GM12878 (cell line): Measurements from ENCODE around the gene ELF2. TPM values are rescaled to one million over a fixed set of nuclear protein-coding genes. Genes with fewer than 3 reads are reported as not detected.

Experiments
- BACH1 ChIP-seq: fragments of 450-650 bp; IDR thresholded peaks from 2 replicates; pipeline ENCODE4 v1.6.1; 2017; ENCODE audit warnings: mild to moderate bottlenecking, borderline replicate concordance
- BCL11A ChIP-seq: IDR thresholded peaks from 2 replicates; pipeline ENCODE4 v1.6.1; 2011; ENCODE audit warnings: low read depth, low read length
- BCLAF1 ChIP-seq: fragments of 450-650 bp; IDR thresholded peaks from 2 replicates; pipeline ENCODE4 v1.6.1; 2017; ENCODE audit warnings: antibody characterized with exemption, mild to moderate bottlenecking, moderate library complexity
- BHLHE40 ChIP-seq, 2 experiments: fragments of 450-650 bp in 1 of 2; IDR thresholded peaks; 2 replicates each; pipeline ENCODE4 v1.6.1; 2011 to 2017; ENCODE audit warnings: low read depth in 2 of 2, borderline replicate concordance in 1 of 2, improper control_type of control experiment in 1 of 2, low read length in 1 of 2, mild to moderate bottlenecking in 1 of 2
- CBFB ChIP-seq: IDR thresholded peaks from 2 replicates; pipeline ENCODE4 v1.6.1; 2016; ENCODE audit warnings: antibody characterized with exemption, low read depth
- CREM ChIP-seq: IDR thresholded peaks from 2 replicates; pipeline ENCODE4 v1.6.1; 2014; ENCODE audit warnings: antibody characterized with exemption, low read depth
- FOXM1 ChIP-seq: IDR thresholded peaks from 2 replicates; pipeline ENCODE4 v1.6.1; 2012; ENCODE audit warnings: low read depth, mild to moderate bottlenecking, inconsistent platforms, low read length, moderate library complexity
- MEF2A ChIP-seq: IDR thresholded peaks from 2 replicates; pipeline ENCODE4 v1.6.1; 2011; ENCODE audit warnings: low read depth, mild to moderate bottlenecking, low read length, moderate library complexity; ENCODE audit not compliant: insufficient read depth
- MEF2B ChIP-seq: fragments of 450-650 bp; IDR thresholded peaks from 2 replicates; pipeline ENCODE4 v1.6.1; 2018; ENCODE audit warnings: mild to moderate bottlenecking, moderate library complexity; ENCODE audit not compliant: partially characterized antibody, poor library complexity, severe bottlenecking
- MXI1 ChIP-seq: fragments of 150-350 bp; IDR thresholded peaks from 2 replicates; pipeline ENCODE4 v1.6.1; 2011; ENCODE audit warnings: low read depth, mild to moderate bottlenecking, inconsistent platforms, low read length, improper control_type of control experiment
- MYB ChIP-seq: fragments of 150-350 bp; IDR thresholded peaks from 2 replicates; pipeline ENCODE4 v1.6.1; 2014; ENCODE audit warnings: mild to moderate bottlenecking, low read depth, low read length, borderline replicate concordance
- PAX8 ChIP-seq: fragments of 450-650 bp; IDR thresholded peaks from 2 replicates; pipeline ENCODE4 v1.6.1; 2017; ENCODE audit warnings: mild to moderate bottlenecking, moderate library complexity
- RBBP5 ChIP-seq: fragments of 200-600 bp; sonication (generic); conservative IDR thresholded peaks from 2 replicates; pipeline ENCODE4 v1.6.1; 2016
- SMAD5 ChIP-seq: IDR thresholded peaks from 2 replicates; pipeline ENCODE4 v1.6.1; 2016; ENCODE audit warnings: antibody characterized with exemption, low read depth
- TARDBP ChIP-seq: IDR thresholded peaks from 2 replicates; pipeline ENCODE4 v1.6.1; 2016; ENCODE audit warnings: borderline replicate concordance
- TBL1XR1 ChIP-seq: IDR thresholded peaks from 2 replicates; pipeline ENCODE4 v1.6.1; 2012; ENCODE audit warnings: low read depth, low read length, improper control_type of control experiment
- TCF7 ChIP-seq: IDR thresholded peaks from 2 replicates; pipeline ENCODE4 v1.6.1; 2014; ENCODE audit warnings: antibody characterized with exemption, borderline replicate concordance
- ZNF217 ChIP-seq: fragments of 450-650 bp; IDR thresholded peaks from 2 replicates; pipeline ENCODE4 v1.6.1; 2017; ENCODE audit warnings: antibody characterized with exemption, mild to moderate bottlenecking
- ZNF592 ChIP-seq: fragments of 450-650 bp; IDR thresholded peaks from 2 replicates; pipeline ENCODE4 v1.6.1; 2017; ENCODE audit warnings: mild to moderate bottlenecking, moderate library complexity
- ZZZ3 ChIP-seq: IDR thresholded peaks from 2 replicates; pipeline ENCODE4 v1.6.1; 2011; ENCODE audit warnings: low read depth; ENCODE audit not compliant: control insufficient read depth, insufficient read length
- polyA plus RNA-seq, 11 experiments: library from polyadenylated mRNA; depleted of rRNA in 4 of 11; unstranded in 6 of 11; stranded (reverse) in 5 of 11; fragments of >200 nt; fragmentation: Nextera tagmentation in 4 of 11; fragmentation: Illumina TruSeq in 1 of 11; extraction: Ambion mirVana in 4 of 11; extraction: Trizol in 1 of 11; gene quantifications; 1 replicate in 1 of 11; 2 replicates in 10 of 11; pipeline versions ENCODE4 v1.2.1 to v1.2.3, GENCODE V29; 2011 to 2016; ENCODE audit warnings: inconsistent platforms in 2 of 11, missing spikeins in 2 of 11, low read depth in 1 of 11
- total RNA-seq, 4 experiments: library from RNA; depleted of rRNA in 3 of 4; stranded (reverse); fragments of >200 nt in 3 of 4; fragmentation: Illumina TruSeq in 1 of 4; extraction: Trizol in 1 of 4; gene quantifications; 2 replicates each; pipeline versions ENCODE4 v1.2.1 to v1.2.3, GENCODE V29; 2013 to 2021
- TF ChIP-seq, protein P1 (sequence below): fragments of 450-650 bp; IDR thresholded peaks from 2 replicates; pipeline ENCODE4 v1.6.1; 2018; ENCODE audit warnings: borderline replicate concordance, mild to moderate bottlenecking; ENCODE audit not compliant: partially characterized antibody

The ELF2 gene
- total and polyA plus RNA-seq, 10 of the 15 experiments (the other 5 are each of a cell fraction or from before 2014, with no cell fraction given): 10.5 to 30.1 (median 20.5) TPM

- TF ChIP-seq TARDBP (peak; percentile 44; the same call in 1 of the 2 replicates), RBBP5 (0 out of 2 replicates have a peak, but pooled peaks have one; percentile 24), BACH1 (peak; percentile 66), PAX8 (no peak), TCF7 (no peak), BCLAF1 (no peak), FOXM1 (peak; percentile 55), MXI1 (peak; percentile 70), CBFB (0 out of 2 replicates have a peak, but pooled peaks have one; percentile 23), BCL11A (0 out of 2 replicates have a peak, but pooled peaks have one; percentile 18), SMAD5 (no peak), MEF2A (0 out of 2 replicates have a peak, but pooled peaks have one; percentile 14), ZNF592 (no peak), MYB (no peak), BHLHE40 (IDR thresholded peaks at IDR 0.05; ENCODE audit: borderline replicate concordance in 1 of 2, low read depth in 2 of 2, low read length in 1 of 2) (peak; percentile 91 to 96), TBL1XR1 (peak; percentile 78), CREM (peak; percentile 34; the same call in 1 of the 2 replicates), ZNF217 (peak; percentile 42; the same call in 1 of the 2 replicates), MEF2B (peak; percentile 30), ZZZ3 (no peak)
- TF ChIP-seq, protein P1, sequence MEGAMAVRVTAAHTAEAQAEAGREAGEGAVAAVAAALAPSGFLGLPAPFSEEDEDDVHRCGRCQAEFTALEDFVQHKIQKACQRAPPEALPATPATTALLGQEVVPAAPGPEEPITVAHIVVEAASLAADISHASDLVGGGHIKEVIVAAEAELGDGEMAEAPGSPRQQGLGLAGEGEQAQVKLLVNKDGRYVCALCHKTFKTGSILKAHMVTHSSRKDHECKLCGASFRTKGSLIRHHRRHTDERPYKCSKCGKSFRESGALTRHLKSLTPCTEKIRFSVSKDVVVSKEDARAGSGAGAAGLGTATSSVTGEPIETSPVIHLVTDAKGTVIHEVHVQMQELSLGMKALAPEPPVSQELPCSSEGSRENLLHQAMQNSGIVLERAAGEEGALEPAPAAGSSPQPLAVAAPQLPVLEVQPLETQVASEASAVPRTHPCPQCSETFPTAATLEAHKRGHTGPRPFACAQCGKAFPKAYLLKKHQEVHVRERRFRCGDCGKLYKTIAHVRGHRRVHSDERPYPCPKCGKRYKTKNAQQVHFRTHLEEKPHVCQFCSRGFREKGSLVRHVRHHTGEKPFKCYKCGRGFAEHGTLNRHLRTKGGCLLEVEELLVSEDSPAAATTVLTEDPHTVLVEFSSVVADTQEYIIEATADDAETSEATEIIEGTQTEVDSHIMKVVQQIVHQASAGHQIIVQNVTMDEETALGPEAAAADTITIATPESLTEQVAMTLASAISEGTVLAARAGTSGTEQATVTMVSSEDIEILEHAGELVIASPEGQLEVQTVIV: no peak
Observed at GRCh38 chr4:139177869-139178619, 1.0 kb upstream of the ELF2 start (continued).
